Heart left ventricle (tissue), 16 donors: Measurements from ENCODE around the gene TMEM179. TPM values are rescaled to one million over a fixed set of nuclear protein-coding genes. Genes with fewer than 3 reads are reported as not detected.

ENCODE experiments used
- ATAC-seq, 4 donors: fragments of 200-7000 bp; cut with Tn5 transposase; one replicate each; pipeline ENCODE4 v1.9.1; 2020 to 2022; ENCODE audit warnings: moderate library complexity in 4 of 4, mild to moderate bottlenecking in 3 of 4, moderate number of reproducible peaks in 1 of 4
- DNase-seq, 5 donors: peaks; one replicate each; pipeline ENCODE4 v3.0.0-alpha.2; 2020
- H3K27ac ChIP-seq, 12 donors: fragments of 200-600 bp; sonication (generic) in 4 of 12; one replicate each; pipeline versions ENCODE4 v1.5.0 to v1.8.0; 2016 to 2022; ENCODE audit warnings: mild to moderate bottlenecking in 2 of 12
- H3K27me3 ChIP-seq, 9 donors: fragments of 200-600 bp; sonication (generic) in 2 of 9; one replicate each; pipeline versions ENCODE4 v1.5.1 to v1.8.0; 2016 to 2022; ENCODE audit warnings: mild to moderate bottlenecking in 3 of 9
- H3K36me3 ChIP-seq, 9 donors: fragments of 200-600 bp; sonication (generic) in 2 of 9; one replicate each; pipeline versions ENCODE4 v1.5.0 to v1.8.0; 2018 to 2022; ENCODE audit warnings: mild to moderate bottlenecking in 2 of 9
- H3K4me1 ChIP-seq, 12 donors: fragments of 200-600 bp; sonication (generic) in 4 of 12; one replicate each; pipeline versions ENCODE4 v1.5.0 to v1.8.0; 2016 to 2022; ENCODE audit warnings: mild to moderate bottlenecking in 3 of 12
- H3K4me3 ChIP-seq, 12 donors: fragments of 200-600 bp; sonication (generic) in 4 of 12; one replicate each; pipeline versions ENCODE4 v1.5.0 to v1.8.0; 2017 to 2022; ENCODE audit warnings: mild to moderate bottlenecking in 9 of 12, moderate library complexity in 4 of 12
- H3K9me3 ChIP-seq, 12 donors: fragments of 200-600 bp; sonication (generic) in 4 of 12; one replicate each; pipeline versions ENCODE4 v1.5.0 to v1.8.0; 2016 to 2022; ENCODE audit warnings: mild to moderate bottlenecking in 1 of 12
- POLR2A ChIP-seq, 2 donors: fragments of 450-650 bp; IDR thresholded peaks; one replicate each; pipeline ENCODE4 v1.6.1; 2017; ENCODE audit warnings: antibody characterized with exemption in 2 of 2, mild to moderate bottlenecking in 2 of 2, moderate library complexity in 2 of 2
- WGBS, 4 donors: extraction: QIAGEN DNeasy Blood & Tissue Kit in 2 of 4; methylation state at CpG; one replicate each; pipeline versions ENCODE4 v1.1.5 to v1.1.7; 2013 to 2018; 5-methylcytosine and 5-hydroxymethylcytosine counted together
- intact Hi-C, 10 donors: fragments of 100-400 bp; cut with DNase I; formaldehyde crosslinking; loops; one replicate each; pipeline versions ENCODE4 v1.11.1 to v1.14.2; 2022
- polyA plus RNA-seq, 2 donors: library from polyadenylated mRNA; stranded (reverse); fragments of 200-250 nt; gene quantifications; one replicate each; pipeline ENCODE4 v1.2.3, GENCODE V29; 2013
- total RNA-seq, 9 donors: library from RNA; depleted of rRNA in 2 of 9; stranded (reverse); fragments of >200 nt in 2 of 9; fragmentation: NEBNext Ultra II Directional in 3 of 9; extraction: Animal tissue kit (Norgen Biotek cat#: 25700) in 3 of 9; gene quantifications; one replicate each; pipeline versions ENCODE4 v1.1.0 to v1.2.4, GENCODE V29; 2016 to 2023
- TF ChIP-seq, protein P1 (sequence below), 12 donors: fragments of 200-600 bp; sonication (generic) in 4 of 12; IDR thresholded peaks; one replicate each; pipeline versions ENCODE4 v1.5.0 to v1.8.0; 2018 to 2022; ENCODE audit warnings: antibody characterized with exemption in 12 of 12, mild to moderate bottlenecking in 5 of 12
- donor health status: ischemic (EF 13 %, LVEDD 7.1; RV severe dilation, severe dysfunction).
- donor health status: healthy with polysubstance abuse.
- donor health status: DM: no; HTN: yes; CAD: no.
- donor health status: DM: no; HTN: no; CAD: no.
- donor health status: ischemic (EF 25% LVEDD 6.9; RV normal size, moderate dysfunction).
- donor health status: ischemic (EF 25% LVEDD 5.7; RV mildly dilated, moderate dysfunction).
- donor health status: healthy.
- donor health status: DM: yes; HTN: yes; CAD: no.
- donor health status: ischemic (EF 35%, LVEDD 5.7; RV mildly dilated, moderate dysfunction).
- donor health status: nonischemic (EF 11% LVEDD 7.7; RV severe dilation, severe dysfunction).
- donor health status: DM: yes; HTN: yes; CAD: no.
- donor health status: PGD.
- donor health status: ischemic (EF 29% LVEDD 5.4; RV normal size, mild dysfunction).
- donor health status: nonischemic (EF 23%, LVEDD 6.1; RV moderate dilation, normal function).

The TMEM179 gene
- total and polyA plus RNA-seq, 11 donors = 0.15 to 1.1 (median 0.40) TPM; not detected in 4

DNA sequence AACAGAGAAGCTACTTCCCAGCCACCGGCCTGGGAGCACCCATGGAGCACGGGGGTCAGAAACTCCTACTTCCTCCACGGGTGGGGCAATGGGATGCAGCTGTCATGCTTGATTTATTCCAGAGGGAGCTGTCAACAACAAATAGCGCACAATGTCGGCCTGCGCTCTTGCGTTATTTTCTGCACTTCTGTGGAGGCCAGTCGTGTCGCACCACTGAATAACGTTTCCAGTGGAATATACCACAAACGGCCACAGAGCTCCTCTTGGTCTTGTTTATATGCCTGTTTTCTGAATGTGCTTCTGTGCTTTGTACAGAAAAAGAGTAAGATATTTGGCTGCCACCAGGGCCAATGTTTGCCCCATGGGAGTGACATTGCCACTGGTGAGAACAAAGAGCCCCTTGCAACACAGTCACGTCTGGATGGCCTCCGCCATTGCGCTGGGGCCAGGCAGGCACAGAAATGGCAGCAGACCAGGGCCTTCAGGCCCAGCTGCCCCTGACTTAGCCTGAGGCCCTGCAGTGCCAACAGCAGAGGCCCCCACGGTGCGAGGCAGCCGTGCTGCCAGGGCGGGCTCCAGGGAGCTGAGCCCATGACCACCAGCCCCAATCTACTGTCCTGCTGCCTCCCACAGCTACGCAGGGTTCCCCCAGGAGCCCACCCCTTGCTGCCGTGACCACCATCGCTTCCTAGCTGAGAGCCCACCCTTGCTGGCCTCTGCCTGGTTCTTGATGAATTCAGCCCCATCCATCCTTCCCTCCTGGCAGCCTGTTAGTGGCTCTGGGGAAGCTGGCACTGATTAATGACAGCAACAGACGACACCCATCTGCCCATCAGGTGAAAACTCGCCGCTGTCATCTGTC, 28.9 kb upstream of the TMEM179 start:
- intact Hi-C loops = loop anchor here in 2 of 10 donors (10.0 kb wide), 2 partner anchors 499 to 559 kb away; partner anchors contain the start of gene KIF26A (in 1 of the 2)
- peaks cover 0 to 32% (median 7%) of the 10 kb centered on the region in 9 donors for H3K27me3 ChIP-seq
- DNase-seq (no peak), ATAC-seq (no peak)
- H3K9me3 ChIP-seq = peaks cover 0 to 12% (median 6%) of the 10 kb centered on the region in 12 donors
- H3K27ac ChIP-seq = no peak overlapping the region
- no peaks in the 10 kb centered on the region for H3K36me3 ChIP-seq
- TF ChIP-seq, protein P1, sequence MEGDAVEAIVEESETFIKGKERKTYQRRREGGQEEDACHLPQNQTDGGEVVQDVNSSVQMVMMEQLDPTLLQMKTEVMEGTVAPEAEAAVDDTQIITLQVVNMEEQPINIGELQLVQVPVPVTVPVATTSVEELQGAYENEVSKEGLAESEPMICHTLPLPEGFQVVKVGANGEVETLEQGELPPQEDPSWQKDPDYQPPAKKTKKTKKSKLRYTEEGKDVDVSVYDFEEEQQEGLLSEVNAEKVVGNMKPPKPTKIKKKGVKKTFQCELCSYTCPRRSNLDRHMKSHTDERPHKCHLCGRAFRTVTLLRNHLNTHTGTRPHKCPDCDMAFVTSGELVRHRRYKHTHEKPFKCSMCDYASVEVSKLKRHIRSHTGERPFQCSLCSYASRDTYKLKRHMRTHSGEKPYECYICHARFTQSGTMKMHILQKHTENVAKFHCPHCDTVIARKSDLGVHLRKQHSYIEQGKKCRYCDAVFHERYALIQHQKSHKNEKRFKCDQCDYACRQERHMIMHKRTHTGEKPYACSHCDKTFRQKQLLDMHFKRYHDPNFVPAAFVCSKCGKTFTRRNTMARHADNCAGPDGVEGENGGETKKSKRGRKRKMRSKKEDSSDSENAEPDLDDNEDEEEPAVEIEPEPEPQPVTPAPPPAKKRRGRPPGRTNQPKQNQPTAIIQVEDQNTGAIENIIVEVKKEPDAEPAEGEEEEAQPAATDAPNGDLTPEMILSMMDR (IDR thresholded peaks at IDR 0.05) = no peak
- no peak overlapping the region for H3K4me3 ChIP-seq
- WGBS, 4 donors = 69 to 77% (median 73%) methylated on average over 20 to 24 of the region's 24 CpGs
- H3K4me1 ChIP-seq = no peaks in the 10 kb centered on the region

DNA sequence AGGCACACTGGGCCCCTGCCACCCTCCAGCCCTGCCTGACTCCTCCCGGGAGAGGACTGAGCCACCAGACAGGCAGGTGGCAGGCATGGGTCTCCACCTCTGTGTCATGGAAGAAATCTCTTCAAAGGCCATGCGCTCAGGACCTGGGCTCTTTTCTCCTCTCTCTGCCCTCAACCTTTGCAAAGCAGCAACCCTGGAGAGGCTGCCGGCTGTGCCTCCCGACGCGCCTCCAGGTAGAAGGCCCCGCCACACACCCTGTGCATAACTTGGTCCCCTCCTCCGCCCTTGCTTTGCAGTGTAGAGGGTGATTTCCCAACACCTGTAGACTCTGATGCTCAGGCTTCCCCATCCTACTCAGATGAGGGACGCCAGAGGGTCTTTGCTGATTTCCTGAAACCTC, 28.2 kb upstream of the TMEM179 start:
- WGBS, 4 donors = 73 to 88% (median 85%) methylated on average over 4 to 9 of the region's 9 CpGs
- DNase-seq (no peak), ATAC-seq (peak in 1 of 4 donors; percentile 27)
- peaks cover 0 to 12% (median 6%) of the 10 kb centered on the region in 12 donors for H3K9me3 ChIP-seq
- no peaks in the 10 kb centered on the region for H3K4me1 ChIP-seq
- peaks cover 0 to 30% (median 7%) of the 10 kb centered on the region in 9 donors for H3K27me3 ChIP-seq
- TF ChIP-seq, protein P1 (IDR thresholded peaks at IDR 0.05) = no peak
- no peak for TF ChIP-seq POLR2A (IDR thresholded peaks at IDR 0.05)
- H3K36me3 ChIP-seq = no peaks in the 10 kb centered on the region
- intact Hi-C loops = loop anchor here in 2 of 10 donors (10.0 kb wide), 2 partner anchors 498 to 558 kb away; partner anchors contain the start of gene KIF26A (in 1 of the 2)
- no peak overlapping the region for H3K27ac ChIP-seq
- no peak overlapping the region for H3K4me3 ChIP-seq

DNA sequence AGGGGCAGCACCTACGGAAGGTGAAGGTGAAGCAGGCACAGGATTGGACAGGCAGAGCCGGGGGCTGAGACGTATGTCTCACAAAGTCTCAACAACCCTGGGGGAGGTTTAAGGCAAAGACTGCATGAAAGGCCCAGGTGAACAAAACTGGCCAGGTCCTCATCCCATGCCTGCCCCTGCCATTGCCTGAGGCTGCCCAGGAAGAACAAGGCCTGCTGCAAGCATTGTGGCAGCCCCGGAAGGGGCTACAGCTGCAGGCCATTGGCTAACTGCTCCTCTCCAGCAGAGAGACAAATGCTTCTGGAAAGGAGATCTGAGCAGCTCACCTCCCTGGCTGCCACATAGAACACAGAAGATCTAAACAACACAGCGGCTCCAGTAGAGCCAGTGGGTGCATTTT, 20.4 kb upstream of the TMEM179 start:
- no peak overlapping the region for H3K27ac ChIP-seq
- peaks cover 0 to 16% (median 5%) of the 10 kb centered on the region in 9 donors for H3K27me3 ChIP-seq
- TF ChIP-seq POLR2A (IDR thresholded peaks at IDR 0.05) = no peak
- TF ChIP-seq, protein P1 (IDR thresholded peaks at IDR 0.05) = no peak
- H3K36me3 ChIP-seq = no peaks in the 10 kb centered on the region
- 60 to 80% (median 69%) methylated on average over 3 to 5 of the region's 5 CpGs for WGBS, 4 donors
- DNase-seq (no peak), ATAC-seq (no peak)
- H3K4me3 ChIP-seq = no peak overlapping the region
- intact Hi-C loops = no loop called here
- H3K4me1 ChIP-seq = no peaks in the 10 kb centered on the region
- peaks cover 0 to 12% (median 7%) of the 10 kb centered on the region in 12 donors for H3K9me3 ChIP-seq

DNA sequence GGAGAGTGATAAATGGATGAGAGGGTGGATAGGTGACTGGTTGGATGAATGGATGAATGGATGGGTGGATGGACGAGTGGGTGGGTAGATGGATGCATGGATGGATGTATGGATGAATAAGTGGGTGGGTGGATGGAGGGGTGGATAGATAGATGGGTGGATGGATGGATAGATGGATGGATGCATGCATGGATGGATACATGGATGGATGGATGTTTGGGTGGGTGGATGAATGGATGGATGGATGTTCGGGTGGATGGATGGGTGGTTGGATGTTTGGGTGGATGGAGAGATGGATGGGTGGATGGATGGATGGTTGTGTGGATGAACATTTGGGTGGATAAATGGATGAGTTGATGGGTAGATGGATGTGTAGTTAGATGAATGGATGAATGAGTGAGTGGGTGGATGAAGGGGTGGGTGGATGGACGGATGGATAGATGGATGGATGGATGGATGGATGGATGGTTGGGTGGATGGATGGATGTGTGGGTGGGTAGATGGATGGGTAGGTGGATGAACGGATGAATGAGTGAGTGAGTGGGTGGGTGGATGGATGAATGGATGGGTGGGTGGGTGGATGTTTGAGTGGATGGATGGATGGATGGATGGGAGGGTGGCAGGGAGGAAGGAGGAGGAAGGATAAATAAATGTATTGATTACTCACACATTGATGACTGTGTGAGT, 9.7 kb upstream of the TMEM179 start:
- Histone ChIP-seq H3K36me3 (no peaks in the 10 kb centered on the region), H3K27ac (no peak overlapping the region), H3K27me3 (peaks cover 0 to 35% (median 3%) of the 10 kb centered on the region in 9 donors), H3K9me3 (no peaks in the 10 kb centered on the region), H3K4me3 (no peak overlapping the region), H3K4me1 (no peaks in the 10 kb centered on the region)
- TF ChIP-seq POLR2A (IDR thresholded peaks at IDR 0.05) = no peak
- TF ChIP-seq, protein P1 (IDR thresholded peaks at IDR 0.05) = no peak
- intact Hi-C loops = no loop called here
- WGBS, 4 donors = 53 to 69% (median 66%) methylated on average over 4 of the region's 4 CpGs
- ATAC-seq (no peak), DNase-seq (no peak)
